ENCODE data around the gene LTC4S.

DNA sequence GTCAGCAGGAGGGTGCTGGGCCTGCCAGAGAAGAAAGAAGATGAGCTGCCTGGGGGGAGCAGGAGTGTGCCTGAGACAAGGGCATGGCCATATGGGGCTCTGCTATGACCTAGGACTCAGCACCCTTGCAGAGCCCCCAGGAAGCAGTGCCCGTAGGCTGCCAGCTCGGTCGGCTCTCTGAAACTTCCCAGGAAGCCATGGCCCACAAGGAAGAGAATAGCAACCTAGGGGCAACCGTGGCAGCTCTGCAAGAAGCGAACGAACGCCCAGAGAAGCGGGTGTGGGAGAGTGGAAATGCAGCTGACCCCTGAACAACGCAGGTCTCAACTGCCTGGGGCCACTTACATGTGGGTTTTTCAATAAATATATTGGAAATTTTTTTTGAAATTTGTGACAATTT, 10.7 kb upstream of the LTC4S start:
- TF ChIP-seq OSR1 (CRISPR knock-in tag; IDR thresholded peaks at IDR 0.05) (no peak), PPARA (CRISPR knock-in tag; IDR thresholded peaks at IDR 0.05; ENCODE audit: borderline replicate concordance) (no peak), ZFP3 (CRISPR knock-in tag; IDR thresholded peaks at IDR 0.05) (no peak), ZFP30 (CRISPR knock-in tag; IDR thresholded peaks at IDR 0.05) (no peak), PATZ1 (CRISPR knock-in tag; IDR thresholded peaks at IDR 0.05; ENCODE audit: borderline replicate concordance) (no peak), ARNTL (CRISPR knock-in tag; IDR thresholded peaks at IDR 0.05; ENCODE audit: borderline replicate concordance, low read depth) (no peak)

Data from SK-N-SH treated with all-trans-retinoic acid at 6 μM for 48 hours (cell line).